Activated naive CD4-positive, alpha-beta T cell treated with anti-CD3 and anti-CD28 coated beads, Interleukin-2, amount 10 ng/mL, durations not matched to agents 7 days and 5 days (primary cell): Measurements from ENCODE around the gene CCDC195.

Experiments used
- CTCF ChIA-PET: fragments of 350-600 bp; sonication (Branson Sonifier 250); formaldehyde crosslinking; loops from one replicate; lab custom pipeline; 2021; ENCODE audit warnings: antibody characterized with exemption; lab: Charles Lee
- DNase-seq: peaks from one replicate; pipeline ENCODE4 v3.0.0-alpha.2; 2020
- H3K27ac Mint-ChIP-seq: one replicate; pipeline ENCODE4 v1.8.0; 2021; ENCODE audit warnings: mild to moderate bottlenecking, moderate library complexity, mixed read lengths
- H3K27me3 Mint-ChIP-seq: one replicate; pipeline ENCODE4 v1.8.0; 2021; ENCODE audit warnings: mild to moderate bottlenecking, mixed read lengths
- H3K36me3 Mint-ChIP-seq: one replicate; pipeline ENCODE4 v1.8.0; 2021; ENCODE audit warnings: mixed read lengths
- H3K4me1 Mint-ChIP-seq: one replicate; pipeline ENCODE4 v1.8.0; 2021; ENCODE audit warnings: mixed read lengths
- H3K4me3 Mint-ChIP-seq: one replicate; pipeline ENCODE4 v1.8.0; 2021; ENCODE audit warnings: mild to moderate bottlenecking, moderate library complexity, mixed read lengths
- H3K9me3 Mint-ChIP-seq: one replicate; pipeline ENCODE4 v1.8.0; 2021; ENCODE audit warnings: mixed read lengths

CCDC195 gene

DNA sequence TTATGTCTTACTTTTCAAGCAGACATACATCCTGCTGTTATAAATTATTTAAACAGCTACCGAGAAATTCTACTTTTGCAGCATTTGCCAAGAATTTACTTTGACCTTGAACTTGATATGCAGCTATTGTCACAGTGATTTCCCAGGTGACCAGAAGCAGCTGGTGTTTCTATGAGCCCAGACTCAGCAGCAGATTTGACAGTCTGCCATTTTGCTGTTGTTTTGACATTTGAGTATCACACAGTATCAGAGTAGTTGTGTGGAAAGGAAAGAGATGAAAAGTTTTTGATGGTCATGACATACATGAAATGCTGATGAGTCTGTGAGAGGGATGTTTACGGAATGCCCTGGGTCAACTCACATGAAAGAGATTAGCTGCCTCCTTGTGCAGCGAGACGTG lies 6.6 kb upstream of the CCDC195 start:
- CTCF ChIA-PET, result interaction anchor here (0.6 kb wide), 1 partner anchor 36 kb away, joined by 3 read pairs; no protein-coding TSS in a partner anchor
- H3K36me3 Mint-ChIP-seq, result no peaks in the 10 kb centered on the region
- H3K4me3 Mint-ChIP-seq, result no peak overlapping the region
- no peak overlapping the region for H3K27ac Mint-ChIP-seq
- no peaks in the 10 kb centered on the region for H3K4me1 Mint-ChIP-seq
- no peaks in the 10 kb centered on the region for H3K27me3 Mint-ChIP-seq
- no peak for DNase-seq
- no peaks in the 10 kb centered on the region for H3K9me3 Mint-ChIP-seq

GRCh38 chr2:224722250-224722649 lies 6.1 kb upstream of the CCDC195 start:
- H3K27ac Mint-ChIP-seq, result no peak overlapping the region
- CTCF ChIA-PET, result no interaction called here
- no peaks in the 10 kb centered on the region for H3K27me3 Mint-ChIP-seq
- no peak overlapping the region for H3K4me3 Mint-ChIP-seq
- DNase-seq, result no peak
- H3K4me1 Mint-ChIP-seq, result no peaks in the 10 kb centered on the region
- no peaks in the 10 kb centered on the region for H3K9me3 Mint-ChIP-seq
- H3K36me3 Mint-ChIP-seq, result no peaks in the 10 kb centered on the region

DNA sequence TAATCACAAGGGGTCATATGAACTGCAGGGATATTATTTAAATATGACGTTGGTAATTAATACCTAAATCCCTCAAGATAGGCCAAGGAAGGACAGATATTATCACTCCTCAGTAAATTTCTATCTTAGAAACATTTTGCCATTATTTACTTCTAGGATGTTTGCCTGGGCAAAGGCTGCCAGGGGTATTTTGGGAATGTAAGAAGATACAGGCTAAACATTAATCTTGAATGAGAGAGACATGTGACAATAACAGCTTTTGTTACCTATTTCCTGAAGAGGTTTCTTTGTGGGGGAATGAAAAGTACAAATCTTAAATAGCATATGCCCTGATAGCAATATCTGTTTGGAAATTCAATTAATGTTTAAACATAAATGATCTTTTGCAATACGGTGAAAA lies 756 bp upstream of the CCDC195 start:
- CTCF ChIA-PET, result no interaction called here
- DNase-seq, result no peak
- Mint-ChIP-seq H3K27ac (no peak overlapping the region), H3K36me3 (no peaks in the 10 kb centered on the region), H3K9me3 (no peaks in the 10 kb centered on the region), H3K27me3 (peaks cover 9% of the 10 kb centered on the region), H3K4me3 (no peak overlapping the region), H3K4me1 (no peaks in the 10 kb centered on the region)

DNA sequence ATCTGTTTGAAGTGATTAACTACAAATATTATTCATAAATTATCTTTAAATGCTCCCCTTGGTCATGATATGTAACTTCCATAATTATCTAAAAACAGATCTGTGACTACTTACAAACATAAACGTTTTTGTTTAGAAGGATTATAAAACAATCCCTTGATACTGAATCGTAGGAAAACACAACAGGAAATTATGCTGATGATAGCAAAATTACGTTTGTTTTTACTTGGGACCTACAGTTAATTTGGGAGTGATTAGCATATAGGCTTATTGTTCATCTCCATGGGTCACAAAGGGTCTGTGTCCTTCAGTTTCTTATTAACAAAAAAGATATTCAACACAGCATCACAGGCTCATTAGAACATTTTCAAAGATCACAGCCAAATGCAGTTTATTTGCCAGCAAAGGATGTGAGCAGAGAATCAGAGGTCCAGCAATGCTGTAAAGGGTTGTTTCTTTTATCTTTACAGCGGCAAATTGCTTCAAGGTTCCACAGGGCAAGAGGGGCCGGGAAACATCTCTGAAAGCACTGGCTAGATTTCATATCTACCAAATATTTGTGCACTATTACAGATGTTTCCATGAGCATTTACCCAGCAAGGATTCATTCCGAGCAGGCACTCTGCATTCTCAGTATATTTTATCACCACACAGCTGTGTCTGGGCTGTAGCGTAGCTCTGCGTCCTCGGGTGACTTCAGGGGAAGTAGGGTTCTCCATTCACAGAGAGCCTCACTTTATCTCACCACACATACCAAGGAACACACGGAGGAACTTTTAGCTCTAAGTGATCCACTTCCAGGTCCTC lies 4.1 kb downstream of the CCDC195 start:
- Mint-ChIP-seq H3K27ac (no peak overlapping the region), H3K4me3 (no peak overlapping the region), H3K27me3 (peaks cover 12% of the 10 kb centered on the region), H3K36me3 (no peaks in the 10 kb centered on the region), H3K4me1 (no peaks in the 10 kb centered on the region), H3K9me3 (no peaks in the 10 kb centered on the region)
- DNase-seq, result no peak
- CTCF ChIA-PET, result no interaction called here

DNA sequence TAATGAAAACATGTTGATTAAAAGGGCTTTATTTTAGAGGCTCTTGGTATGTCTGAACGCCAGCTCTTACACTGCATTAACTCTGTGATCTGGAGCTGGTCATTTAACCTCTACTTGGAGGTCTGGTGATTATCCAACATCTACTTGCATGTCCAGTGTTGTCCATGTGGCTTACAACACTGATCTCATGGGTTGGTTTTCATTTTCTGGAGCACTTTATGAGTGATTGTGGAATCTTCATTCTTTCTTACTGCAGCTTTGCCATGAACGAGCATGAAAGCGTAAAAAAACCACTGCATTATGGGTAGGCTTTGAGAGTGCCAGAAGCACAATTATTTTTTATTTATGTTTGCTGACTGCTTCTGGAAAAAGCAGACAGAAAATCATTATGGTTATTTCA lies 4.8 kb downstream of the CCDC195 start:
- Mint-ChIP-seq H3K9me3 (no peaks in the 10 kb centered on the region), H3K27ac (no peak overlapping the region), H3K27me3 (peaks cover 11% of the 10 kb centered on the region), H3K4me1 (no peaks in the 10 kb centered on the region), H3K4me3 (no peak overlapping the region), H3K36me3 (no peaks in the 10 kb centered on the region)
- no peak for DNase-seq
- CTCF ChIA-PET, result no interaction called here

DNA sequence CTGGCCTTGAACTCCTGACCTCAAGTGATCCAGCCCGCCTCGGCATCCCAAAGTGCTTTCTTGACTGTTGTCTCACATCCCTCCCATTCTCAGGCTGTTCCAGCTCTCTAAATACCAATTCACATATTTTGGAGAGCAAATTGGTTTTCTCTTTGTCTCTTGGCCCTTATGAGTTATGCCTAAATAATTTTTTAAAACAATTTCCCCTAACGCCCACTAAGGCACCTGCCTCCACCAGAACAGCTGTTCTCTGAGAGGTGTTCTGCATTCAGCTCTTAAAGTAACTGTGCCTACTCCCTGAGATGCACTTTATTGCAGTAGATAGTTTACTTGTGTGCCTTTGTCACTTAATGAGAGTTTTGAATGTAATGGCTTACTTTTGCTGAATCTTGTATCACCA lies 6.9 kb downstream of the CCDC195 start:
- H3K9me3 Mint-ChIP-seq, result no peaks in the 10 kb centered on the region
- H3K27me3 Mint-ChIP-seq, result peaks cover 7% of the 10 kb centered on the region
- CTCF ChIA-PET, result no interaction called here
- no peak overlapping the region for H3K4me3 Mint-ChIP-seq
- H3K36me3 Mint-ChIP-seq, result no peaks in the 10 kb centered on the region
- no peaks in the 10 kb centered on the region for H3K4me1 Mint-ChIP-seq
- no peak overlapping the region for H3K27ac Mint-ChIP-seq
- DNase-seq, result no peak

GRCh38 chr2:224694502-224694901 lies 21.7 kb downstream of the CCDC195 start:
- no peak overlapping the region for H3K4me3 Mint-ChIP-seq
- CTCF ChIA-PET, result no interaction called here
- H3K36me3 Mint-ChIP-seq, result no peaks in the 10 kb centered on the region
- no peaks in the 10 kb centered on the region for H3K9me3 Mint-ChIP-seq
- H3K27ac Mint-ChIP-seq, result no peak overlapping the region
- DNase-seq, result no peak
- H3K27me3 Mint-ChIP-seq, result no peaks in the 10 kb centered on the region
- H3K4me1 Mint-ChIP-seq, result no peaks in the 10 kb centered on the region

DNA sequence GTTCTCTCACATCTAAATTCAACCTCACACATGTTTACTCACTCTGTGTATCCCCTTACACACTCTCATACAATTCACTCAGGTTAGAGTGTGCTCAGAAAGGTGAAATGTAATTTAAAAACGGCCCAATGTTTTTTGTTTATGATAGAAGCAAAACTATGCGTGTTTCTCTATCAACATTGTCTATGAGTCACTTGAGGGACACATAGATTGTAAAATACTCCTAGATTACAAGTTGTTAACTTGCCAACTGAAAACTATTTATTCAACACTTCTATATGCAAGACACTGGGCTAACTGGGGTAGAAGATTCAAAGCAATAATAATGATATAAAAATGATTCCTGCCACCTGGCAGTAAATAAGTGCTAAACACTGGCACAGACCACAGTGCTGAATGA lies 24.6 kb downstream of the CCDC195 start:
- Mint-ChIP-seq H3K27ac (no peak overlapping the region), H3K36me3 (no peaks in the 10 kb centered on the region), H3K27me3 (no peaks in the 10 kb centered on the region), H3K4me3 (no peak overlapping the region), H3K4me1 (no peaks in the 10 kb centered on the region), H3K9me3 (no peaks in the 10 kb centered on the region)
- no peak for DNase-seq
- CTCF ChIA-PET, result no interaction called here

DNA sequence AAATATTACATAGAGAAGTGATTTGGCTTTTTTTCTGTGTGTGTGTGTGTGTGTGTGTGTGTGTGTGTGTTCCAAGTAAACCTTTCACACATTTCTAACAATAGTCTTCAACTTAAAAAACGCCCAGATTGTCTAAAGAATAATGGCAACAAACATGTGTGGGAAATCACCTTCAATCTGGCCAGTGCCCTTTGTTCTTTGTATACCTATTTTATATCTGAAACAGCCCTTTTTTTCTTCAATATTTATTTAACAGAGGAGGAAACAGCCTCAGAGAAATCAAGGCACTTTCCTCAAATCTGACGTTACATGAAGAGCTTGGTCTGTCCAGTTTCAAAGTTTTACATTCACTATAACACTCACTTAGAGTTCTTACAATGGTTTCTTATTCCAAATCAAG lies 25.3 kb downstream of the CCDC195 start:
- Mint-ChIP-seq H3K4me1 (no peaks in the 10 kb centered on the region), H3K27ac (no peak overlapping the region), H3K36me3 (no peaks in the 10 kb centered on the region), H3K4me3 (no peak overlapping the region), H3K9me3 (no peaks in the 10 kb centered on the region), H3K27me3 (no peaks in the 10 kb centered on the region)
- no peak for DNase-seq
- CTCF ChIA-PET, result no interaction called here

- Mint-ChIP-seq H3K27ac (no peak overlapping the region), H3K9me3 (no peaks in the 10 kb centered on the region), H3K4me3 (no peak overlapping the region), H3K36me3 (no peaks in the 10 kb centered on the region), H3K27me3 (no peaks in the 10 kb centered on the region), H3K4me1 (no peaks in the 10 kb centered on the region)
- no peak for DNase-seq
- CTCF ChIA-PET, result no interaction called here
These were observed 26.6 kb downstream of the CCDC195 start for GRCh38 chr2:224689539-224689938.

DNA sequence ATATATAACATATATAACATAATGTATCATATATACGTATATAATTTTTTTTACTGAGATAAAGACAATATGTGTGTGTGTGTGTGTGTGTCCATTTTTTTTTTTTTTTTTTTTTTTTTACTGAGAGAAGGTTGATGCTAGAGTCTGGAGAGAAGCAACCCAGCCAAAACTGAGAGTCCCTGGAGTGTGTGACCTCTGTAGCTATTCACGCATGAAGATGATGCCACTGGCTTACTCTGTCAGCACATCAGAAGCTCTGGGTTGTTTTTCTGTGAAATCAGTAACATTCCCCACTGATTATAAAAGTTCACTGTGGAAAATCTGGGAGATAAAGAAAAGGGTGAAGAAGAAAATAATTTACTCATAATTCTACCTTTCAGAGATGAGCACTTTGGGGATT lies 27.2 kb downstream of the CCDC195 start:
- peaks cover 3% of the 10 kb centered on the region for H3K27me3 Mint-ChIP-seq
- CTCF ChIA-PET, result no interaction called here
- no peak overlapping the region for H3K27ac Mint-ChIP-seq
- no peaks in the 10 kb centered on the region for H3K9me3 Mint-ChIP-seq
- H3K36me3 Mint-ChIP-seq, result no peaks in the 10 kb centered on the region
- no peak overlapping the region for H3K4me3 Mint-ChIP-seq
- no peak for DNase-seq
- H3K4me1 Mint-ChIP-seq, result no peaks in the 10 kb centered on the region

DNA sequence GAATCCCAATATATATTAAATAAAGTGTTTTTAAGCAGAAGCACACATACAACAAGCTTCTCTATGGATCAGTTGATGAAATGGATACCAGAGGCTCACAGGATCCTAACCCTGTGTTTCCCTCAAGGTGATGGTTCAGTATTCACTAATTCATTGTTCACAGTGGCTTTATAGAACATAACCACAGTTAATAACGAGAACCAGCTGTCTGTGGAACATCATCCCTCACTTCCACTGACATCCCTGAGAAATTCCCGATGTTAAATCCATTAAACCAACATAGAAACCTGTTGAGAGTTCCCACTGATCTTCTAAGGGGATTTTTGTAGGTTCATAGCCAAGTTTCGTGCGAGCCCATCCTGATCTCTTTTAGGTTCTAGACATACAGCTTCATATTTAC lies 29.0 kb downstream of the CCDC195 start:
- CTCF ChIA-PET, result interaction anchor here (1.2 kb wide), 1 partner anchor 16 kb away, joined by 3 read pairs; no protein-coding TSS in a partner anchor
- Mint-ChIP-seq H3K36me3 (no peaks in the 10 kb centered on the region), H3K27ac (no peak overlapping the region), H3K4me1 (no peaks in the 10 kb centered on the region), H3K4me3 (no peak overlapping the region), H3K27me3 (peaks cover 3% of the 10 kb centered on the region), H3K9me3 (no peaks in the 10 kb centered on the region)
- no peak for DNase-seq

DNA sequence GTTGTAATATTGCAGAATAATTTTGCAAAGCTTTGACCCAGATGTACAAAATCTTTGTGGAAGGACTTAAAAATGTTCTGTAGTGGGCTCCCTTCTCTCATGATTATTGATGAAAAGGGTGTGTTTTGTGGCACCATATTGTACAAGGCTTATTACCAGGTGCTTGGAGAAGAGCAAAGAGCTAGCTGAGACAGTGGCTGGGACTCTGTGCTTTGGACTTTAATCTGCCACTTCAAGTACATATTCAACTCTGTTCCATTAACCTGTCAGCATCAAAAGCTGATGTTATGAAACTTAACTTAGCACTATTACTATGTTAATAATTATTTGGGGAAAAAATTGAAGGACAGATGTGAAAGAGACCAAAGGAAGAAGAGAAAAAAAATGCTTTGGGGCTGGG lies 31.0 kb downstream of the CCDC195 start:
- CTCF ChIA-PET, result no interaction called here
- H3K36me3 Mint-ChIP-seq, result no peaks in the 10 kb centered on the region
- H3K4me3 Mint-ChIP-seq, result no peak overlapping the region
- no peaks in the 10 kb centered on the region for H3K9me3 Mint-ChIP-seq
- no peaks in the 10 kb centered on the region for H3K4me1 Mint-ChIP-seq
- no peak for DNase-seq
- no peak overlapping the region for H3K27ac Mint-ChIP-seq
- H3K27me3 Mint-ChIP-seq, result peaks cover 3% of the 10 kb centered on the region

- no peak for DNase-seq
- H3K36me3 Mint-ChIP-seq, result no peaks in the 10 kb centered on the region
- no peaks in the 10 kb centered on the region for H3K9me3 Mint-ChIP-seq
- H3K4me3 Mint-ChIP-seq, result no peak overlapping the region
- CTCF ChIA-PET, result no interaction called here
- H3K27ac Mint-ChIP-seq, result no peak overlapping the region
- peaks cover 3% of the 10 kb centered on the region for H3K27me3 Mint-ChIP-seq
- H3K4me1 Mint-ChIP-seq, result no peaks in the 10 kb centered on the region
These were observed 34.0 kb downstream of the CCDC195 start for GRCh38 chr2:224682134-224682533.

- no peaks in the 10 kb centered on the region for H3K36me3 Mint-ChIP-seq
- DNase-seq, result no peak
- CTCF ChIA-PET, result no interaction called here
- H3K4me3 Mint-ChIP-seq, result no peak overlapping the region
- H3K27me3 Mint-ChIP-seq, result no peaks in the 10 kb centered on the region
- H3K27ac Mint-ChIP-seq, result no peak overlapping the region
- H3K4me1 Mint-ChIP-seq, result no peaks in the 10 kb centered on the region
- H3K9me3 Mint-ChIP-seq, result no peaks in the 10 kb centered on the region
These were observed 44.4 kb downstream of the CCDC195 start for GRCh38 chr2:224671731-224672130.
